ENCODE results near the gene LEFTY2. TPM values are rescaled to one million over a fixed set of nuclear protein-coding genes. Genes with fewer than 3 reads are reported as not detected.

Gene LEFTY2
- total RNA-seq, 1 experiment from 2014 or later: not detected

DNA sequence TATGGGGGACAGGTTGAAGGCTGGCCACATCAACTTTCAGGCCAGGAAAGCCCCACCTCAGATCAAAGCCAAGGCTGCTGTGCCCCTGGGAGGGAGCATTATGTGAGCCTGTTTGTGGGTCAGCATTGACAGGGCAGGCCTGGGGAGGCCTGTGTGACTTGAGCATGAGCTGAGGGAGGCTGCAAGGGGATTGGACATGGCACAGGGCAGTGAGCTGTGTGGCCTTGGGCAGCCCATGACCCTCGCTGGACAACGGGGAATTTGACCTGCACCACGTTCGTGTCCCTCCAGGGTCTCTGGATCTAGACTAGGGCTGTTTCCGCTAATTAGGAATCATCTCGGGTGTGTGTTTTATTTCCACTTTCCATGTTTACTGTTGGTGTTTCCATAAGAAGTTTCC, 34.6 kb downstream of the LEFTY2 start:
- no TSS peak for BruUV-seq (replicated peaks)
- TF ChIP-seq, protein P1, sequence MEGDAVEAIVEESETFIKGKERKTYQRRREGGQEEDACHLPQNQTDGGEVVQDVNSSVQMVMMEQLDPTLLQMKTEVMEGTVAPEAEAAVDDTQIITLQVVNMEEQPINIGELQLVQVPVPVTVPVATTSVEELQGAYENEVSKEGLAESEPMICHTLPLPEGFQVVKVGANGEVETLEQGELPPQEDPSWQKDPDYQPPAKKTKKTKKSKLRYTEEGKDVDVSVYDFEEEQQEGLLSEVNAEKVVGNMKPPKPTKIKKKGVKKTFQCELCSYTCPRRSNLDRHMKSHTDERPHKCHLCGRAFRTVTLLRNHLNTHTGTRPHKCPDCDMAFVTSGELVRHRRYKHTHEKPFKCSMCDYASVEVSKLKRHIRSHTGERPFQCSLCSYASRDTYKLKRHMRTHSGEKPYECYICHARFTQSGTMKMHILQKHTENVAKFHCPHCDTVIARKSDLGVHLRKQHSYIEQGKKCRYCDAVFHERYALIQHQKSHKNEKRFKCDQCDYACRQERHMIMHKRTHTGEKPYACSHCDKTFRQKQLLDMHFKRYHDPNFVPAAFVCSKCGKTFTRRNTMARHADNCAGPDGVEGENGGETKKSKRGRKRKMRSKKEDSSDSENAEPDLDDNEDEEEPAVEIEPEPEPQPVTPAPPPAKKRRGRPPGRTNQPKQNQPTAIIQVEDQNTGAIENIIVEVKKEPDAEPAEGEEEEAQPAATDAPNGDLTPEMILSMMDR (IDR thresholded peaks at IDR 0.05; ENCODE audit: unreplicated experiment): no peak
- CTCF ChIA-PET: interaction anchor here (0.7 to 1.3 kb wide), 2 partner anchors 9 to 487 kb away, joined by 3 to 9 read pairs; no protein-coding TSS in a partner anchor

DNA sequence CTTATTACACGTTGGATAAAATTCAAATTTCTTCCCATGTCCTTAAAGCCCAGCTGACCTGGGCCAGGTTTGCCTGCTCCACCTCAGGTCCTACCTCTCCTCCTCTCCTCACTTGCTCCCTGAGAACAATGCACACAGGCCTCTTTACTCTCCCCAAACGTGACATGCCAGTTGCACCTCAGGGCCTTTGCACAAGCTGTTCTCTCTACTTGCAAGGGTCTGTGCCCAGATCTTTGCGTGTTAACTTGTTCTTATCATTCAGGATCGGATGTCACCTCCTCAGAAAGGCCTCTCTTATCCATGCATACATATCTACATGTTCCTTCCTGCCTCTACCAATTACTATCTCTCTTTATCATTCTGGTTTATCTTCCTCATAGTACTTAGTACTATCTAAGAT, 37.4 kb downstream of the LEFTY2 start:
- H3K27ac Mint-ChIP-seq (ENCODE audit: unreplicated experiment): no peak overlapping the region
- H3K4me3 Mint-ChIP-seq (ENCODE audit: low read depth, unreplicated experiment): no peak overlapping the region
- CTCF ChIA-PET: no interaction called here
- no peaks in the 10 kb centered on the region for H3K27me3 Mint-ChIP-seq (ENCODE audit: unreplicated experiment)
- no peaks in the 10 kb centered on the region for H3K9me3 Mint-ChIP-seq (ENCODE audit: low read depth, unreplicated experiment)
- DNase-seq: no peak
- H3K4me1 Mint-ChIP-seq (ENCODE audit: low read depth, unreplicated experiment): peaks cover 13% of the 10 kb centered on the region
- intact Hi-C loops (cut with micrococcal nuclease; ENCODE audit: unreplicated experiment): no loop called here
- TF ChIP-seq, protein P1 (IDR thresholded peaks at IDR 0.05; ENCODE audit: unreplicated experiment): no peak
- BruUV-seq (replicated peaks): no TSS peak
- H3K36me3 Mint-ChIP-seq (ENCODE audit: insufficient read depth, unreplicated experiment): no peaks in the 10 kb centered on the region

More for the DNA sequence above, 34.6 kb downstream of the LEFTY2 start:
- no peak overlapping the region for H3K27ac Mint-ChIP-seq (ENCODE audit: unreplicated experiment)
- DNase-seq: no peak
- H3K9me3 Mint-ChIP-seq (ENCODE audit: low read depth, unreplicated experiment): no peaks in the 10 kb centered on the region
- H3K27me3 Mint-ChIP-seq (ENCODE audit: unreplicated experiment): no peaks in the 10 kb centered on the region
- H3K36me3 Mint-ChIP-seq (ENCODE audit: insufficient read depth, unreplicated experiment): no peaks in the 10 kb centered on the region
- no peak overlapping the region for H3K4me3 Mint-ChIP-seq (ENCODE audit: low read depth, unreplicated experiment)
- intact Hi-C loops (cut with micrococcal nuclease; ENCODE audit: unreplicated experiment): no loop called here
- peaks cover 24% of the 10 kb centered on the region for H3K4me1 Mint-ChIP-seq (ENCODE audit: low read depth, unreplicated experiment)

DNA sequence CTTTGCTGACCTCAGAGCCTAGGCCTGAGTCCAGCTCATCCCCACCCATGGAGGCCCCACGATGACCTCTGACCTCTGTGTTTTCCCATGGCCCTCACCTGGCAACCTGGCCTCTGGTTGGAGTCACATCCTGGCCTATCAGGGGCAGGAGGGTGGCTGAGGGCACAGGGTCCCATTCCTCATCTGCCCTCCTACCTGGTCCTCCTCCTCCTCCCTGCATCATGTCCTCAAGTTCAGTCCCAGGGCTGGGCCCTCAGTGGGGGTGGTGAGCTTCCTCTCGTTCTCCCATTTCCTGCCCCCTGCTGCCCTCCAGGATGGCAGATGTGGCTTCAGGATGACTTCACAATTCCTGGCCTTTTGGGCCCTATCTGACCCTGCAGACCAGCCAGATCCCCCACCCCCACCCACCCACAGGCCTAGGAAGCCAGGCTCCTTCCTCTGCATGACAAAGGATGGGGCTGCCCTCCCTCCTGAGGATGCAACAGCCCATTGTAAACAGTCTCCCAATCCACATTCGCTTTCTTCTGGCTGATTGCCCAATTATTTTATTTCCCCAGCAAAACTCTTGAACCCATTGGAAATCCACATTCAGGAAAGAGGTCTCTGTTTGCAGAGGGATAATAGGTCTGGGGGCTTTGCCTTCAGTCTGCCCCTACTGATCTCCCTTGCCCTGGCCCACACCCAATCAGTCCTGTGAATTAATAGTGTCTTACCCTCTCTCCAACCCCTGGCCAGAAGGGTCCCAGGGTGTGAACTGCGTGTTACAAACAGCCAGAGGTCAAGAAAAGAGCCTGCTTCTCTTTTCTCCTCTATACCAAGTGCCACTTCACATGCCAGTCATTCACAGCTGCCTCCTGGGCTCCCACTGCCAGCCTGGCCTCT, 41.7 kb downstream of the LEFTY2 start:
- no TSS peak for BruUV-seq (replicated peaks)
- CTCF ChIA-PET: no interaction called here
- Mint-ChIP-seq H3K27me3 (ENCODE audit: unreplicated experiment) (no peaks in the 10 kb centered on the region), H3K36me3 (ENCODE audit: insufficient read depth, unreplicated experiment) (no peaks in the 10 kb centered on the region), H3K27ac (ENCODE audit: unreplicated experiment) (no peak overlapping the region), H3K4me1 (ENCODE audit: low read depth, unreplicated experiment) (peaks cover 35% of the 10 kb centered on the region), H3K4me3 (ENCODE audit: low read depth, unreplicated experiment) (no peak overlapping the region), H3K9me3 (ENCODE audit: low read depth, unreplicated experiment) (no peaks in the 10 kb centered on the region)
- intact Hi-C loops (cut with micrococcal nuclease; ENCODE audit: unreplicated experiment): no loop called here
- TF ChIP-seq, protein P1 (IDR thresholded peaks at IDR 0.05; ENCODE audit: unreplicated experiment): no peak
- DNase-seq: no peak

- Mint-ChIP-seq H3K27ac (ENCODE audit: unreplicated experiment) (peak overlapping the region; percentile 77), H3K36me3 (ENCODE audit: insufficient read depth, unreplicated experiment) (no peaks in the 10 kb centered on the region), H3K4me3 (ENCODE audit: low read depth, unreplicated experiment) (no peak overlapping the region), H3K9me3 (ENCODE audit: low read depth, unreplicated experiment) (no peaks in the 10 kb centered on the region), H3K4me1 (ENCODE audit: low read depth, unreplicated experiment) (peaks cover 35% of the 10 kb centered on the region), H3K27me3 (ENCODE audit: unreplicated experiment) (no peaks in the 10 kb centered on the region)
- no peak for DNase-seq
- CTCF ChIA-PET: interaction anchor here (0.6 to 1.7 kb wide), 10 partner anchors 9 to 417 kb away, joined by 3 to 15 read pairs (median 6); partner anchors contain the start of genes PYCR2, SRP9 and TMEM63A
- no TSS peak for BruUV-seq (replicated peaks)
- intact Hi-C loops (cut with micrococcal nuclease; ENCODE audit: unreplicated experiment): no loop called here
- TF ChIP-seq, protein P1 (IDR thresholded peaks at IDR 0.05; ENCODE audit: unreplicated experiment): no peak
Measured at GRCh38 chr1:225897595-225898514, 43.2 kb downstream of the LEFTY2 start.

All from Calu3 (cell line).